Esophagus squamous epithelium (tissue), 5 donors: ENCODE data around the gene C4A. TPM values are rescaled to one million over a fixed set of nuclear protein-coding genes. Genes with fewer than 3 reads are reported as not detected.
"Not testable (repeated sequence)": the region's sequence is repeated elsewhere in the genome, so short reads cannot be mapped to it uniquely, and the experiment has no call there.

ENCODE experiments used
- DNase-seq: peaks from one replicate; lab custom pipeline; 2025; lab: John Stamatoyannopoulos, UW
- H3K27ac ChIP-seq, 4 donors: fragments of 200-600 bp; sonication (generic); one replicate each; pipeline ENCODE4 v1.5.1; 2016 to 2019; ENCODE audit warnings: mild to moderate bottlenecking in 1 of 4
- H3K27me3 ChIP-seq, 4 donors: fragments of 200-600 bp; sonication (generic); 1 replicate in 3 of 4; 2 replicates in 1 of 4; pipeline versions ENCODE4 v1.5.1 to v1.6.0; 2017 to 2021; ENCODE audit warnings: antibody characterized with exemption in 1 of 4
- H3K36me3 ChIP-seq, 3 donors: fragments of 200-600 bp; sonication (generic); one replicate each; pipeline ENCODE4 v1.5.1; 2016 to 2019
- H3K4me1 ChIP-seq, 3 donors: fragments of 200-600 bp; sonication (generic); one replicate each; pipeline ENCODE4 v1.5.1; 2017 to 2019
- H3K4me3 ChIP-seq, 4 donors: fragments of 200-600 bp; sonication (generic); 1 replicate in 3 of 4; 2 replicates in 1 of 4; pipeline ENCODE4 v1.5.1; 2016 to 2019; ENCODE audit warnings: mild to moderate bottlenecking in 2 of 4, moderate library complexity in 1 of 4
- H3K9me3 ChIP-seq, 3 donors: fragments of 200-600 bp; sonication (generic); one replicate each; pipeline ENCODE4 v1.5.1; 2016 to 2019
- CTCF ChIP-seq, 6 experiments: fragments of 450-650 bp in 4 of 6; fragments of 200-600 bp in 2 of 6; sonication (generic) in 2 of 6; IDR thresholded peaks; one replicate each; pipeline ENCODE4 v1.5.1; 2016 to 2019; ENCODE audit warnings: antibody characterized with exemption in 6 of 6, mild to moderate bottlenecking in 4 of 6, moderate library complexity in 4 of 6
- POLR2A ChIP-seq, 4 donors: fragments of 450-650 bp; IDR thresholded peaks; one replicate each; pipeline ENCODE4 v1.6.1; 2017; ENCODE audit warnings: antibody characterized with exemption in 4 of 4, mild to moderate bottlenecking in 4 of 4, moderate library complexity in 3 of 4
- WGBS, 2 donors: methylation state at CpG; one replicate each; pipeline ENCODE4 v1.1.5; 2018; 5-methylcytosine and 5-hydroxymethylcytosine counted together
- intact Hi-C: fragments of 100-400 bp; cut with DNase I; formaldehyde crosslinking; loops from one replicate; pipeline ENCODE4 v1.15.0; 2022
- small RNA-seq, 4 donors: library from RNA; depleted of rRNA; stranded (forward); fragments of <200 nt; gene quantifications; one replicate each; pipeline ENCODE3, GENCODE V24; 2016
- total RNA-seq, 4 donors: library from RNA; depleted of rRNA; stranded (reverse); fragments of >200 nt; gene quantifications; one replicate each; pipeline ENCODE4 v1.1.0, GENCODE V29; 2016
- donor health status: DM: yes; HTN: yes; CAD: no.

The C4A gene
- total RNA-seq, 4 donors from 2014 or later, result 2.0 to 11.8 (median 5.2) TPM

GRCh38 chr6:32047855-32048766 is 66.3 kb downstream of the C4A start:
- peaks cover 5 to 33% (median 29%) of the 10 kb centered on the region in 3 donors for H3K4me1 ChIP-seq

GRCh38 chr6:32049149-32049548 is 67.3 kb downstream of the C4A start:
- H3K27me3 ChIP-seq, H3K36me3 ChIP-seq, DNase-seq, H3K9me3 ChIP-seq, intact Hi-C loops, H3K4me3 ChIP-seq: not testable (repeated sequence)
- Histone ChIP-seq H3K27ac (peak overlapping the region in 2 of 4 donors; percentile 1 to 52), H3K4me1 (peaks cover 5 to 33% (median 29%) of the 10 kb centered on the region in 3 donors)
- 80 to 93% methylated on average over 1 to 7 of the region's 21 CpGs for WGBS, 2 donors

More at GRCh38 chr6:32047855-32048766, 66.3 kb downstream of the C4A start:
- WGBS, 2 donors, result 44 to 53% methylated on average over 7 to 10 of the region's 42 CpGs
- DNase-seq, result no peak
- TF ChIP-seq CTCF (IDR thresholded peaks at IDR 0.05), result peak; percentile 67 to 87 (median 76)
- no peak for TF ChIP-seq POLR2A (IDR thresholded peaks at IDR 0.05)
- H3K9me3 ChIP-seq, result no peaks in the 10 kb centered on the region
- no peaks in the 10 kb centered on the region for H3K27me3 ChIP-seq
- H3K27ac ChIP-seq, result peak overlapping the region in 3 of 4 donors; percentile 71 to 89 (median 73)
- H3K4me3 ChIP-seq, result no peak overlapping the region
- peaks cover 0 to 5% (median 0%) of the 10 kb centered on the region in 3 donors for H3K36me3 ChIP-seq
- intact Hi-C loops, result no loop called here

- H3K36me3 ChIP-seq, DNase-seq: not testable (repeated sequence)
- WGBS, 2 donors, result 91 to 100% methylated on average over 1 to 5 of the region's 11 CpGs
Observed at GRCh38 chr6:32049736-32050135, 67.9 kb downstream of the C4A start.

GRCh38 chr6:32050562-32050961 is 68.7 kb downstream of the C4A start:
- Histone ChIP-seq H3K27me3 (no peaks in the 10 kb centered on the region), H3K9me3 (no peaks in the 10 kb centered on the region), H3K36me3 (peaks cover 0 to 10% (median 0%) of the 10 kb centered on the region in 3 donors), H3K27ac (peak overlapping the region in 1 of 4 donors; percentile 52), H3K4me3 (no peak overlapping the region), H3K4me1 (peaks cover 5 to 33% (median 29%) of the 10 kb centered on the region in 3 donors)
- WGBS, 2 donors, result 57 to 70% methylated on average over 4 to 5 of the region's 5 CpGs
- TF ChIP-seq POLR2A (IDR thresholded peaks at IDR 0.05) (no peak), CTCF (IDR thresholded peaks at IDR 0.05) (no peak)
- intact Hi-C loops, result no loop called here
- DNase-seq, result no peak

More at GRCh38 chr6:32049736-32050135, 67.9 kb downstream of the C4A start:
- H3K27me3 ChIP-seq, H3K9me3 ChIP-seq, H3K4me3 ChIP-seq, intact Hi-C loops: not testable (repeated sequence)
- H3K4me1 ChIP-seq, result peaks cover 5 to 33% (median 29%) of the 10 kb centered on the region in 3 donors
- H3K27ac ChIP-seq, result peak overlapping the region in 2 of 4 donors; percentile 1 to 52

Small RNAs within 50 kb of the gene (small RNA-seq; reads per million reads assigned to genes)
- 0 reads per million in 4 donors for gene AL645922.1

Other genes with a start within 250 kb of the C4A start
- 100 to 1,000 TPM; 289 to 440 (median 365) TPM for gene CLIC1, start 245.5 kb upstream of the C4A start, total RNA-seq
- gene MSH5, start 242.1 kb upstream of the C4A start, total RNA-seq, result 1 to 10 TPM; 2.3 to 7.9 (median 6.8) TPM
- 1 to 10 TPM in 2 of 4 donors, under 1 TPM in 2; 0.45 to 2.9 (median 1.1) TPM for gene SAPCD1, start 219.4 kb upstream of the C4A start, total RNA-seq
- under 1 TPM; 0.22 to 0.80 (median 0.58) TPM for gene VWA7, start 204.7 kb upstream of the C4A start, total RNA-seq
- gene VARS1, start 186.3 kb upstream of the C4A start, total RNA-seq, result 10 to 100 TPM; 35.0 to 72.3 (median 45.5) TPM
- gene LSM2, start 175.1 kb upstream of the C4A start, total RNA-seq, result 10 to 100 TPM; 27.1 to 70.8 (median 36.6) TPM
- gene HSPA1L, start 166.8 kb upstream of the C4A start, total RNA-seq, result under 1 TPM; 0.35 to 0.97 (median 0.57) TPM
- 100 to 1,000 TPM; 158 to 362 (median 223) TPM for gene HSPA1A, start 166.5 kb upstream of the C4A start, total RNA-seq
- 100 to 1,000 TPM; 209 to 553 (median 252) TPM for gene HSPA1B, start 154.3 kb upstream of the C4A start, total RNA-seq
- gene NEU1, start 119.2 kb upstream of the C4A start, total RNA-seq, result 10 to 100 TPM; 13.6 to 23.6 (median 17.3) TPM
- 1 to 10 TPM in 2 of 4 donors, under 1 TPM in 1, not detected in 1; 0.38 to 3.6 (median 1.3) TPM for gene SLC44A4, start 103.1 kb upstream of the C4A start, total RNA-seq
- 10 to 100 TPM; 23.4 to 34.5 (median 27.4) TPM for gene EHMT2, start 84.4 kb upstream of the C4A start, total RNA-seq
- 1 to 10 TPM in 2 of 4 donors, under 1 TPM in 2; 0.83 to 2.8 (median 1.0) TPM for gene ZBTB12, start 80.0 kb upstream of the C4A start, total RNA-seq
- 10 to 100 TPM in 2 of 4 donors, 1 to 10 TPM in 2; 1.1 to 15.2 (median 6.4) TPM for gene C2, start 54.3 kb upstream of the C4A start, total RNA-seq
- gene CFB, start 36.0 kb upstream of the C4A start, total RNA-seq, result 10 to 100 TPM; 10.4 to 81.1 (median 22.4) TPM
- gene NELFE, start 23.1 kb upstream of the C4A start, total RNA-seq, result 10 to 100 TPM; 52.6 to 83.9 (median 64.4) TPM
- gene SKIC2, start 22.9 kb upstream of the C4A start, total RNA-seq, result 10 to 100 TPM; 24.6 to 32.4 (median 26.8) TPM
- 10 to 100 TPM in 1 of 4 donors, 1 to 10 TPM in 3; 7.8 to 13.2 (median 8.8) TPM for gene DXO, start 9.9 kb upstream of the C4A start, total RNA-seq
- 1 to 10 TPM; 2.2 to 7.4 (median 5.2) TPM for gene C4B, start 32.7 kb downstream of the C4A start, total RNA-seq
- under 1 TPM in 1 of 4 donors, not detected in 3; 0.22 TPM for gene CYP21A2, start 56.4 kb downstream of the C4A start, total RNA-seq
- 100 to 1,000 TPM in 1 of 4 donors, 10 to 100 TPM in 3; 10.5 to 102 (median 31.0) TPM for gene TNXB, start 127.3 kb downstream of the C4A start, total RNA-seq
- gene ATF6B, start 146.2 kb downstream of the C4A start, total RNA-seq, result 10 to 100 TPM; 27.3 to 45.4 (median 30.0) TPM
- gene FKBPL, start 148.2 kb downstream of the C4A start, total RNA-seq, result 10 to 100 TPM in 1 of 4 donors, 1 to 10 TPM in 3; 5.9 to 16.7 (median 6.8) TPM
- under 1 TPM in 3 of 4 donors, not detected in 1; 0.35 to 0.87 (median 0.57) TPM for gene PRRT1, start 169.9 kb downstream of the C4A start, total RNA-seq
- 100 to 1,000 TPM in 1 of 4 donors, 10 to 100 TPM in 3; 17.3 to 133 (median 23.7) TPM for gene PPT2, start 172.1 kb downstream of the C4A start, total RNA-seq
- gene EGFL8, start 182.5 kb downstream of the C4A start, total RNA-seq, result 10 to 100 TPM in 2 of 4 donors, 1 to 10 TPM in 2; 4.8 to 15.1 (median 8.2) TPM
- gene AGPAT1, start 194.0 kb downstream of the C4A start, total RNA-seq, result 10 to 100 TPM; 17.6 to 34.0 (median 19.1) TPM
- gene RNF5, start 196.3 kb downstream of the C4A start, total RNA-seq, result 10 to 100 TPM; 20.8 to 59.0 (median 40.8) TPM
- 1 to 10 TPM in 3 of 4 donors, under 1 TPM in 1; 0.59 to 1.7 (median 1.4) TPM for gene AGER, start 202.2 kb downstream of the C4A start, total RNA-seq
- 10 to 100 TPM; 27.1 to 40.2 (median 28.9) TPM for gene PBX2, start 208.1 kb downstream of the C4A start, total RNA-seq
- gene GPSM3, start 210.6 kb downstream of the C4A start, total RNA-seq, result 10 to 100 TPM in 2 of 4 donors, 1 to 10 TPM in 2; 1.6 to 14.1 (median 6.5) TPM
- 10 to 100 TPM in 1 of 4 donors, 1 to 10 TPM in 3; 4.7 to 13.2 (median 5.9) TPM for gene NOTCH4, start 242.0 kb downstream of the C4A start, total RNA-seq